HT1080 (cell line): ENCODE results near the gene REG1A. TPM values are rescaled to one million over a fixed set of nuclear protein-coding genes. Genes with fewer than 3 reads are reported as not detected.

Experiments
- DNase-seq: peaks from one replicate; pipeline ENCODE4 v3.0.0-alpha.2; 2015; ENCODE audit warnings: low read depth
- polyA plus RNA-seq, 2 experiments: library from polyadenylated mRNA; depleted of rRNA; stranded (reverse); fragments of >200 nt; gene quantifications; 2 replicates each; pipeline ENCODE4 v1.2.3, GENCODE V29; 2015
- total RNA-seq: library from RNA; depleted of rRNA; stranded (reverse); fragments of >200 nt; shearing (Covaris generic); gene quantifications from 2 replicates; pipeline ENCODE4 v1.2.3, GENCODE V29; 2014; rRNA removed

The REG1A gene
- not detected in 2 replicates for total RNA-seq
- not detected in 2 replicates for polyA plus RNA-seq (2015; cell fraction: cytosol; rRNA removed)
- polyA plus RNA-seq (2015; cell fraction: nucleus; rRNA removed) = not detected in 2 replicates

GRCh38 chr2:79120194-79120713 lies at the start of gene REG1A:
REG1A (plus strand) TSS chr2:79120488; CDS start chr2:79120862, 374 bp downstream.
- DNase-seq = no peak

- no peak for DNase-seq
Measured at GRCh38 chr2:79071078-79071477, 49.2 kb upstream of the REG1A start.

GRCh38 chr2:79082987-79083386 lies 37.3 kb upstream of the REG1A start:
- no peak for DNase-seq

- no peak for DNase-seq
Measured at GRCh38 chr2:79083597-79084251, 36.6 kb upstream of the REG1A start.

- no peak for DNase-seq
Measured at GRCh38 chr2:79084495-79085135, 35.7 kb upstream of the REG1A start.

GRCh38 chr2:79085382-79085781 lies 34.9 kb upstream of the REG1A start:
- DNase-seq = no peak

- DNase-seq = no peak
Measured at GRCh38 chr2:79086255-79086654, 34.0 kb upstream of the REG1A start.

- DNase-seq = no peak
Measured at GRCh38 chr2:79087785-79088364, 32.4 kb upstream of the REG1A start, which contains the start of gene REG1B. REG1B (minus strand) TSS chr2:79087993; CDS start chr2:79087612, 381 bp downstream.

GRCh38 chr2:79090693-79091092 lies 29.6 kb upstream of the REG1A start:
- DNase-seq = no peak

- no peak for DNase-seq
Measured at GRCh38 chr2:79097843-79098242, 22.4 kb upstream of the REG1A start.

GRCh38 chr2:79099140-79099686 lies 21.1 kb upstream of the REG1A start:
- DNase-seq = peak; percentile 5

GRCh38 chr2:79100285-79100684 lies 20.0 kb upstream of the REG1A start:
- no peak for DNase-seq

- DNase-seq = no peak
Measured at GRCh38 chr2:79101024-79101423, 19.3 kb upstream of the REG1A start.

GRCh38 chr2:79103214-79103613 lies 17.1 kb upstream of the REG1A start:
- no peak for DNase-seq

- no peak for DNase-seq
Measured at GRCh38 chr2:79105259-79105658, 15.0 kb upstream of the REG1A start.

- no peak for DNase-seq
Measured at GRCh38 chr2:79112269-79112668, 8.0 kb upstream of the REG1A start.

- DNase-seq = no peak
Measured at GRCh38 chr2:79114797-79115494, 5.3 kb upstream of the REG1A start.

GRCh38 chr2:79116997-79117928 lies 3.0 kb upstream of the REG1A start:
- no peak for DNase-seq

GRCh38 chr2:79122676-79123075 lies 2.4 kb downstream of the REG1A start:
- no peak for DNase-seq
